ENCODE data around the gene PBX3.

GRCh38 chr9:125997196-125997823, 250.1 kb downstream of the PBX3 start:
- TF ChIP-seq CTCF (conservative IDR thresholded peaks at IDR 0.05; ENCODE audit: low read length) (no peak), EZH2phosphoT487 (IDR thresholded peaks at IDR 0.05; ENCODE audit: borderline replicate concordance) (no peak)
